Limb (tissue), 2 donors: ENCODE data around the gene SULT1E1.

Experiments used
- DNase-seq, 2 donors: peaks; one replicate each; pipeline ENCODE4 v3.0.0-alpha.2; 2016; ENCODE audit errors: extremely low spot score in 2 of 2

SULT1E1 gene

GRCh38 chr4:69799337-69799736 is 60.6 kb downstream of the SULT1E1 start:
- no peak for DNase-seq

GRCh38 chr4:69793732-69794131 is 66.2 kb downstream of the SULT1E1 start:
- DNase-seq = no peak
